ENCODE measurements around the gene VSTM2L. TPM values are rescaled to one million over a fixed set of nuclear protein-coding genes. Genes with fewer than 3 reads are reported as not detected.

VSTM2L gene
- total RNA-seq, 2 experiments from 2014 or later: 0.17 TPM; not detected in 1

DNA sequence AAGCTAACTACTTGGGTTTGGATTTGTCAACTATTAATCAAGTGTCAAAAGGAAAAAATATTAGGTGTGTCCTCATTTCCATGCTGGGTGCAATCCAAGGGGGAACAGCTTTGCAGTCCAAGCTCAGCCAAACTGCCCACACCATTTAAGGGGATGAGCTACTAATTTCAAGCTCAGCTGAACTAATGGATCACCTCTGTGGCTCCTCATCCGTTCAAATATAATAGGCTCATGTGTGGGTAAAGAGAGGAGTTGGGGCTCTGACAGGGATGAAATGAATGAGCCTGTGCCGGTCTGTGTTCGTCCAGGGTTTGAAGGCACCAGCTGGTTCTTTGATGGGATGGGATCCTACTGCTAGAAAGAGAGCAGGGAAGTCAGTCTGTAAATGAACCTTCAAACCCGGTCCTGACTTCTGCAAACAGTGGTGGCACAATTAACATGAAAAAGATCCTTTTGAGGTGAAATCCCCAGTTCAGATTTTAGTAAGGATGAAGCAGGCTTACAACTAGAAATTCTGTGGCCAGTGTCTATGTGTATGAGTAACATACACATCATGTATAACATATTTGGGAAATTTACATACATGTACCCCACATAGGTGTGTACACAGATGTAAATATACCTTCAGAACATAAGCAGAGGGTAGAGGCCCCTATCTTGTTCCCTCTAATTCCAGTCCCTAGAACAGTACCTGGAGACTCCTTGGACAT is 88.4 kb downstream of the VSTM2L start:
- ChIA-PET CTCF (ENCODE audit: unreplicated experiment) (no interaction called here), POLR2A (interaction anchor here (0.7 kb wide), 2 partner anchors 17 to 18 kb away, joined by 3 read pairs; no protein-coding TSS in a partner anchor)
- Histone ChIP-seq H3K4me1 (ENCODE audit: insufficient read depth, low read length, poor library complexity, severe bottlenecking) (peaks cover 19% of the 10 kb centered on the region), H3K4me2 (ENCODE audit: low read length) (peak overlapping the region; percentile 11; the same call in 1 of the 2 replicates), H3K27ac (ENCODE audit: low read depth, low read length, poor library complexity, severe bottlenecking) (no peak overlapping the region), H3K9me3 (ENCODE audit: low read length) (no peaks in the 10 kb centered on the region), H3K79me2 (ENCODE audit: insufficient read depth, low read depth, low read length) (no peaks in the 10 kb centered on the region), H4K20me1 (ENCODE audit: insufficient read depth, low read length) (no peaks in the 10 kb centered on the region), H3K36me3 (ENCODE audit: insufficient read depth, low read length) (peaks cover 81% of the 10 kb centered on the region; the same call in 1 of the 2 replicates), H3K9me2 (ENCODE audit: insufficient read depth, low read length) (no peaks in the 10 kb centered on the region), H3K4me3 (ENCODE audit: low read depth, low read length, poor library complexity, severe bottlenecking) (no peak overlapping the region), H2AFZ (ENCODE audit: low read length) (no peak overlapping the region)
- no peak for TF ChIP-seq EZH2phosphoT487 (IDR thresholded peaks at IDR 0.05; ENCODE audit: borderline replicate concordance, low read depth, low read length)
- no peak for DNase-seq (ENCODE audit: low spot score)
- intact Hi-C loops (cut with micrococcal nuclease; ENCODE audit: unreplicated experiment): loop anchor here (5.0 kb wide), 1 partner anchor 374 kb away; no protein-coding TSS in a partner anchor
- no TSS peak for BruUV-seq (replicated peaks)

DNA sequence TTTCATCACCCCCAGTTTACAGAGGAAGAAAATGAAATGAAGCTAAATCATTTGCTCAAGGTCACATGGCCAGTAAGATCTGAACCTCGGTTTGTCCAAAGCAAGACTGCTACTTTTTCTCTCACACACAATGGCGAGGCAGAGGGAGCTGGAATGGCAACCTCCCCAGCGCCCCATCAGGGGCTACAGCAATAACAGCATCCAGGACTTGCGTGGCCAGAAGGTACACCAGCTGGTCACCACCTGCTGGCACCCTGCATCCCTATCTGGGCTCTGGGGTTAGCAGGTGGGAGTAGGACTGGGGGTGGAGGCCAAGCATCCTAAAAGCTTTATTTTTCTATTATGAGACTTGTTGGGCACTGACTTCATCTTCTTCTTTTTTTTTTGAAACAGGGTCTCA is 89.0 kb downstream of the VSTM2L start:
- intact Hi-C loops (cut with micrococcal nuclease; ENCODE audit: unreplicated experiment): loop anchor here (2.0 to 5.0 kb wide), 4 partner anchors 89 to 427 kb away; partner anchors contain the start of gene VSTM2L
- no peak for DNase-seq (ENCODE audit: low spot score)
- Histone ChIP-seq H3K9me3 (ENCODE audit: low read length) (no peaks in the 10 kb centered on the region), H4K20me1 (ENCODE audit: insufficient read depth, low read length) (no peaks in the 10 kb centered on the region), H3K4me1 (ENCODE audit: insufficient read depth, low read length, poor library complexity, severe bottlenecking) (peaks cover 19% of the 10 kb centered on the region), H3K4me3 (ENCODE audit: low read depth, low read length, poor library complexity, severe bottlenecking) (no peak overlapping the region), H3K4me2 (ENCODE audit: low read length) (no peak overlapping the region), H3K9me2 (ENCODE audit: insufficient read depth, low read length) (no peaks in the 10 kb centered on the region), H2AFZ (ENCODE audit: low read length) (no peak overlapping the region), H3K27ac (ENCODE audit: low read depth, low read length, poor library complexity, severe bottlenecking) (no peak overlapping the region), H3K79me2 (ENCODE audit: insufficient read depth, low read depth, low read length) (no peaks in the 10 kb centered on the region), H3K36me3 (ENCODE audit: insufficient read depth, low read length) (peaks cover 87% of the 10 kb centered on the region; the same call in 1 of the 2 replicates)
- no TSS peak for BruUV-seq (replicated peaks)
- no peak for TF ChIP-seq EZH2phosphoT487 (IDR thresholded peaks at IDR 0.05; ENCODE audit: borderline replicate concordance, low read depth, low read length)
- TF ChIP-seq, protein P1, sequence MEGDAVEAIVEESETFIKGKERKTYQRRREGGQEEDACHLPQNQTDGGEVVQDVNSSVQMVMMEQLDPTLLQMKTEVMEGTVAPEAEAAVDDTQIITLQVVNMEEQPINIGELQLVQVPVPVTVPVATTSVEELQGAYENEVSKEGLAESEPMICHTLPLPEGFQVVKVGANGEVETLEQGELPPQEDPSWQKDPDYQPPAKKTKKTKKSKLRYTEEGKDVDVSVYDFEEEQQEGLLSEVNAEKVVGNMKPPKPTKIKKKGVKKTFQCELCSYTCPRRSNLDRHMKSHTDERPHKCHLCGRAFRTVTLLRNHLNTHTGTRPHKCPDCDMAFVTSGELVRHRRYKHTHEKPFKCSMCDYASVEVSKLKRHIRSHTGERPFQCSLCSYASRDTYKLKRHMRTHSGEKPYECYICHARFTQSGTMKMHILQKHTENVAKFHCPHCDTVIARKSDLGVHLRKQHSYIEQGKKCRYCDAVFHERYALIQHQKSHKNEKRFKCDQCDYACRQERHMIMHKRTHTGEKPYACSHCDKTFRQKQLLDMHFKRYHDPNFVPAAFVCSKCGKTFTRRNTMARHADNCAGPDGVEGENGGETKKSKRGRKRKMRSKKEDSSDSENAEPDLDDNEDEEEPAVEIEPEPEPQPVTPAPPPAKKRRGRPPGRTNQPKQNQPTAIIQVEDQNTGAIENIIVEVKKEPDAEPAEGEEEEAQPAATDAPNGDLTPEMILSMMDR (conservative IDR thresholded peaks at IDR 0.05; ENCODE audit: low read length): no peak
- POLR2A ChIA-PET: interaction anchor here (0.7 kb wide), 1 partner anchor 17 kb away, joined by 3 read pairs; no protein-coding TSS in a partner anchor
- CTCF ChIA-PET (ENCODE audit: unreplicated experiment): no interaction called here

DNA sequence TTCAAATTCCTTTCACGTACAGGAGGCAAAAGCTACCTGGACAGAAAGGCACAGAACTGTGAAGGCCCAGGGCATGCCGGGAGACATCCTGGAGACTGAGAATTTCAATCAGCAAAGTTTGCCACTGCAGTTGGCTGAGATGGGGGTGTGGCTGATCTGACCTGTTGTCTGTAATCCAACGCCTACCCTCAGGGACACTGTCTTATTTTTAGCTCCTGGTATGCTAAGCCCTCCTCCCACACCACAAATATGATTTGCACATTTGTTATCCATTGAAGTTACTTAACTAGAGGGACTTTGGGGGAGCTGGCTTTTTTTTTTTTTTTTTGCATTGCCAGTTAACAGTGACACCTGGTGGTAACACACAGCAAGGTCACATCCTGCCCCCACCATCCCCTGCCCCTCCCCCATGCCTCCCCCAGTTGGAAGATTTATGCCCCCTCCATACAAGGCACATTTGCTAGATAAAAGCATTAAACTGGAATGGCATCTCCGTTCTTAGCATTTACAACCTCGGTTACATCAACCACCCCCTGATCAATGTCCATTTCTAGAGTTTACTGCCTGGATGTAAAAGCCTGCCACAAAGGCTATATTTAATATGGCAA is 90.0 kb downstream of the VSTM2L start:
- intact Hi-C loops (cut with micrococcal nuclease; ENCODE audit: unreplicated experiment): loop anchor here (2.0 to 5.0 kb wide), 4 partner anchors 90 to 428 kb away; partner anchors contain the start of gene VSTM2L
- POLR2A ChIA-PET: interaction anchor here (0.7 kb wide), 1 partner anchor 1505 kb away, joined by 3 read pairs; no protein-coding TSS in a partner anchor
- TF ChIP-seq, protein P1 (conservative IDR thresholded peaks at IDR 0.05; ENCODE audit: low read length): peak; percentile 81
- TF ChIP-seq EZH2phosphoT487 (IDR thresholded peaks at IDR 0.05; ENCODE audit: borderline replicate concordance, low read depth, low read length): no peak
- CTCF ChIA-PET (ENCODE audit: unreplicated experiment): interaction anchor here (0.6 kb wide), 2 partner anchors 139 to 343 kb away, joined by 3 to 6 read pairs; no protein-coding TSS in a partner anchor
- Histone ChIP-seq H3K79me2 (ENCODE audit: insufficient read depth, low read depth, low read length) (no peaks in the 10 kb centered on the region), H4K20me1 (ENCODE audit: insufficient read depth, low read length) (no peaks in the 10 kb centered on the region), H3K4me1 (ENCODE audit: insufficient read depth, low read length, poor library complexity, severe bottlenecking) (peaks cover 19% of the 10 kb centered on the region), H3K9me2 (ENCODE audit: insufficient read depth, low read length) (no peaks in the 10 kb centered on the region), H3K27ac (ENCODE audit: low read depth, low read length, poor library complexity, severe bottlenecking) (no peak overlapping the region), H2AFZ (ENCODE audit: low read length) (no peak overlapping the region), H3K4me3 (ENCODE audit: low read depth, low read length, poor library complexity, severe bottlenecking) (no peak overlapping the region), H3K9me3 (ENCODE audit: low read length) (no peaks in the 10 kb centered on the region), H3K4me2 (ENCODE audit: low read length) (no peak overlapping the region), H3K36me3 (ENCODE audit: insufficient read depth, low read length) (peaks cover 89% of the 10 kb centered on the region; the same call in 1 of the 2 replicates)
- BruUV-seq (replicated peaks): no TSS peak
- DNase-seq (ENCODE audit: low spot score): peak; percentile 42

Data from OCI-LY7 (cell line).